ELF-1 (cell line): ENCODE results near the gene KLK6.

ENCODE experiments used
- DNase-seq: peaks from one replicate; pipeline ENCODE4 v3.0.0-alpha.2; 2016; ENCODE audit warnings: low read depth, low spot score

The KLK6 gene

DNA sequence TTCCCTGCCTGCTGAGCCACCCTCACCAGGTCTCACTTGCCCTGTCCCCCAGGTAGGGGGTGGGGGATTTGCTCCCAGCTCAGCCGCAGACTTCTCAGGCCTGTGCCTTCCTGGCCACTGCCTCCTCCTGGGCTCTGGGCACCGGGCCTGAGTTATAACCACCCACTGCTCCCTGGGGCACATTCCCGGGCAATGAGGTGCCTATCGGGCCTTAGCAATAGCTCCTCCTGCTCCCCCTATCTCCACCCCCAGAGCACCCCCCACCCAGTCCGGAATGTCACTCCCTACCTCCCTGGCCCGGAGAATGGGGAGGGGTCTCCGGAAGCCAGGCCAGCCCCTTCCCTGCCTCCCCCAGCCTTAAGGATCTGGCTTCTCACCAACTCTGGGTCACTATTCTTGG is 16.5 kb downstream of the KLK6 start, which contains the start of gene KLK5:
TSS of gene KLK5 (minus strand) at position 129 of the 400 bp plus-strand sequence. CDS start 381 bp downstream, outside the sequence.
- DNase-seq, result no peak

DNA sequence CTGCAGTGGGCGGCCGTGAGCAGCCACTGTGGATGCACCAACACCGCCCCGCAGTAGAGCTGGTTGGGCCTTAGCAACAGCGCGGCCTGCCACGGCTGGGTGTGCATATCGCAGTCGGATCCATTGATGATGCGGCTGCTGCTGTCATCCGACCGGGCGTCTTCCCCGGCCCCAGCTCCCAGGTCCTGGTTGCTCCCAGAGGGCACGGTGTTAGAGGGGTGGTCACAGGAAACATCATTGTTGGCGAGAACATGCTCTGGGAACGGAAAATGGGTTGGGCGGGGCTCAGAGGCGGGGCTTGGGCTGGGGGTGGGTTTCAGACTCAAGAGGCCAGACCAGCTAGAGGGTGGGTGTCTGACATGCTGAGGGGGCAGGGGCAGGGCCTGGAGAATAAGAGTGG is 19.5 kb downstream of the KLK6 start:
- DNase-seq, result peak; percentile 33

DNA sequence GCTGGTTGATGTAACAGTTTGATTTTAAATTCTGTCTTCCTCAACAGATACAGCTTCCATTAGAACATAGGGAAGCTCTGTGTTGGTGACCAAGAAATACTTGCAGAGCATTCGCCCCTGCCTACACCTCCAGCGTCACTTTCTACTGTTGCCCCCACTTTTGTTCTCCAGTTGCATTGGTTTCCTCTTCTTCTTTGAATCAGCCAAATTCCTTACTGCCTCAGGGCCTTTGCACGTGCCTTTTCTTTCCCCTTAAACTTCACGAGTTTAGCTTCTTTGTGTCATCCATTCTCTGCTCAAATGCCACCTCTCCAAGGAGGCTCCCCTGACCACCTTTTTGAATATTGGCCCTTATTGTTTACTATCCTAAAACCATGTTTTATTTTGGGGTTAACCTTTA is 22.3 kb downstream of the KLK6 start:
- DNase-seq, result no peak

DNA sequence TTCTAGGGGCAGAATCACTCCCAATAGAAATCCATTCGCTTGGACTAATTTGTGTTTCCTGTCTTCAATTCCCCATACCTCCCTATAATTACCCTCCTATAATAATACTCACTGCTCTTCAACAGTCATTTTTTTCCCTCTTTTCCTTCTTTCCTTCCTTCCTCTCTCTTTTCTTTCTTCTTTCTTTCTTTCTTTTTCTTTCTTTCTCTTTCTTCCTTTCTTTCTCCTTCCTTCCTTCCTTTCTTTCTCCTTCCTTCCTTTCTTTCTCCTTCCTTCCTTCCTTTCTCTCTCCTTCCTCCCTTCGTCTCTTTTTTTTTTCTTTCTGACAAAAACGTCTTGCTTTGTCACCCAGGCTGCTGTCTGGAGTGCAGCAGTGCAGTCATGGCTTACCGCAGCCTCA is 24.6 kb downstream of the KLK6 start:
- DNase-seq, result no peak

DNA sequence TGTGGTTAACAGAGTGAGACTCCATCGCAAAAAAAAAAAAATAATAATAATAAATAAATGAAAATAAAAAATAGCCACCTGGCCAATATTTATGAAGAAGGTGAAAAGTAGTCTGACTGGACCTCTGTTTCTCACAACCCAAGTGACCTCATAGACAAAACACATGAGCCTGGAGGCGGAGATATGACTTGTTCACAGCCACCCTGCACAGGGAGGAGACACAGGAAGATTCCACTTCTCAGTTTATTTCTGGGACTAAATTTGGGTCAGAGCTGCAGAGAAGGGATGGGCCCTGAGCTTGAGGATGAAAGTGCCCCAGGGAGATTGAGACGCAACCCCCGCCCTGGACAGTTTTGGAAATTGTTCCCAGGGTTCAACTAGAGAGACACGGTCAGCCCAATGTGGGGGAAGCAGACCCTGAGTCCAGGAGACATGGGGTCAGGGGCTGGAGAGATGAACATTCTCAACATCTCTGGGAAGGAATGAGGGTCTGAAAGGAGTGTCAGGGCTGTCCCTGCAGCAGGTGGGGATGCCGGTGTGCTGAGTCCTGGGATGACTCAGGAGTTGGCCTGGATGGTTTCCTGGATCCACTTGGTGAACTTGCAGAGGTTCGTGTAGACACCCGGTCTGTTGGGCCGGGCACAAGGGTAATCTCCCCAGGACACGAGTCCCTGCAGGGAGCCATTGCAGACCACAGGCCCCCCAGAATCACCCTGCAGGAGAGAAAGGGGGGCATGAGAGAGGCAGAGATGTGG is 26.1 kb downstream of the KLK6 start:
- DNase-seq, result no peak

DNA sequence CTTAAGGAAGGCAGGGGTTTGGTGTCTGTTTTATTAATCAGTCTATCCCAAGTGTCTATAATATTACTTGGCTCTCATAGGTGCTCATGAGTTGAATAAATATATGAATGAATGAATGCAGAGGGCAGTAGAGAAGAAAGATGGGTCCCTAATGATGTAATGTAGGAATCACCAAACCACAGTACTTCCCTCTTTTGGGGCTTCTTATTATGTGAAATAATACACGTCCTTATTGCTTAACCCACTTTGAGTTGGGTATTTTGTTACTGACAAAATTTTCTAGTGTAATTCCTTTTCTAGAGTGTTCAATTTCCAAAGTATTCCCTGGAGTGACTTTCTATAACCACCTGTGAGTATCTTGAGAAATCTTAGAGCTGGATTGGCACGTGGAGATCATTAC is 29.8 kb downstream of the KLK6 start:
- DNase-seq, result no peak

DNA sequence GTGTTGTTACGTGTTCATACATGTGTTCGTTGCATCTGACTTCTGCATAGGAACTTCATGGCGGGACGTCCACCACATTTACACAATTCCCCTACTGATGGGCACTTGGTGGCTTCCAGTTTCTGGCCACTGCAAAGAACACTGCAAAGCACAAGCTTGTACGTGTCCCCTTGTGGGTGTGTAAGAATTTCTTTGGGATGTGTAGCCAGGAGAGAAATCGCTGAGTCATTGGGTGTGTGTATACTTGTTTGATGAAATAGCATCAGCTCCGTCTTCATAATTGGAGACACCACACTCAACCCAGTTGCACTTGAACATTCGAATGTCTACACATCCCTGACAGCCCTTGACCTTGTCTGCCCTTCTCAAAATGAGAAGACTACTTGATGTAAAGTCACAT is 35.8 kb downstream of the KLK6 start:
- DNase-seq, result no peak

DNA sequence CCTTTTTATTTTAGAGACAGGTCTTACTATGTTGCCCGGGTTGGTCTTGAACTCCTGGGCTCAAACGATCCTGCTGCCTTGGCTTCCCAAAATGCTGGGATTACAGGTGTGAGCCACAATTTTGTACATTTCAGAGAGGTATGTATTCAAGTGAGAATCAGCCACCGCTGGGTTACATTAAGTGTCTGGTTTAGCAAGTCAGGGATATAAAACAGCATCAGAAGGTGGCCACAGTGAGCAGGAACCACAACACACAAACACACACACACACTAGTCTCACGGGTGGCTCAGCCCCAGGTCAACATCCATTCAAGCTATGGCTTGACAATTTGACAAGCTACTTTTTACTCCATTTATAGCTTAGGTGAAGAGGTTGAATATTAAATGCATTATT is 36.7 kb downstream of the KLK6 start:
- DNase-seq, result no peak

DNA sequence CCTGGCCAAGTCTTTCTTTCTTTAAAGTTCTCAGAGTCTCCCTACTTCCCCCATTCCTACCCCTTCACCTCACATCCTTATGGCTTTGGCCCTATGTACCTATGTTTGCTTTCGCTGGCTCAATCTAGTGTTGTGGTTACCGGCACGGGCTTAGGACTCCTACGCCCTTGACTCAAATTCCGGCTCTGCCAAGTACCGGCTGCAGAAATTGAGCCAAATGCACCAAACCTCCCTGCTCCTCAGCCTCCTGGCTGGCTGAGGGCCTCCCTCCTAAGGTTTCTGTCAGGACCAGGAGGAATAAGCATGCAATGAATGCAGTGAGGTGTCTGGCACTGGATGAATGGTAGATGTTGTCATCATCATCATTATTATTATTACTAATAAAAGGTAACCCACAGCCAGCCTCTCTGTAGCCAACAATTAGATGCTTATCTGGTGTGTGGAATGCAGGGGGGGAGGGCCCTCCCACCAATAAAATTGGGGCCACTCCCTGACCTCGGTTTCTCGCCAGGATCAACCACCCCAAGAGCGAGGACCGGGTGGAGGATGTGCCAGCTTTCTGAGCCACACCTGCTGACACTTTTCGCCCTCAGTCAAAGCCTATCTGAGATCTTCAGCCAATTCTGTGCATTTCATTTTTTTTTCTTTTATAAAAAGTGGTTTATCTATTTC is 37.2 kb downstream of the KLK6 start:
- no peak for DNase-seq

DNA sequence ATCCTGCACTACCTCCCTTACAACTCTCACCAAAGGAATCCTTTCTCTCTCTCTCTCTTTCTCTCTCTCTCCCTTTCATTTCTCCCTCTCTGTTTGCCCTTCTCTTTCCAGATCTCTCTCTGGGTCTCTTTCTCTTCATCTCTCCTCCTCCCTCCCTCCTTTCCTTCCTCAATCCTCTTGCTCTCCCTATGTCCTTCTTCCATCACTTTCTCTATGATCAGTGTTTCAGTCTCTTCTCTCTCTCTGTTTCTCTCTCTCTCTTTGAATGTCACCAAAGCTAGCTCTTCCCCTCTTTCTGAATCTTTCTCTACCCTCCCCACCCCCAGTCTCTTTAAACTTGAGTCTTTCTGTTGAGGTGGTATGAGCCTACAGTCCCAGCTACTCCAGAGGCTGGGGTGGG is 38.4 kb downstream of the KLK6 start:
- DNase-seq, result no peak

DNA sequence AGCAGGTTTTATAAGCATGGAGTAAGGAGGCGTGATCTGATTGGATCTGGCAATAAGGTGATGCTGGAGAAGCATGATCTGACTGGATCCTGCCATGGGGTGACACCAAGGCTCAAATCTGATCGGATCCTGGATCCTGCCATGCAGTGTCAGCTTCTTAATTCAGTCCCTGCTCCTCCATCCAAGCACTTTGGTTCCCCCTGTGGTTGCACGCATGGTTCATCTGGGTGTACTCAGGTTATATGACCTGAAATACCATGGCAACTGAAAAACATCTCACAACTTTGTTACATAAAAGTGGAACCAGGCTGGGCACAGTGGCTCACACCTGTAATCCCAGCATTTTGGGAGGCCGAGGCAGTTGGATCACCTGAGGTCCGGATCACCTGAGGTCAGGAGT is 40.6 kb downstream of the KLK6 start:
- no peak for DNase-seq

DNA sequence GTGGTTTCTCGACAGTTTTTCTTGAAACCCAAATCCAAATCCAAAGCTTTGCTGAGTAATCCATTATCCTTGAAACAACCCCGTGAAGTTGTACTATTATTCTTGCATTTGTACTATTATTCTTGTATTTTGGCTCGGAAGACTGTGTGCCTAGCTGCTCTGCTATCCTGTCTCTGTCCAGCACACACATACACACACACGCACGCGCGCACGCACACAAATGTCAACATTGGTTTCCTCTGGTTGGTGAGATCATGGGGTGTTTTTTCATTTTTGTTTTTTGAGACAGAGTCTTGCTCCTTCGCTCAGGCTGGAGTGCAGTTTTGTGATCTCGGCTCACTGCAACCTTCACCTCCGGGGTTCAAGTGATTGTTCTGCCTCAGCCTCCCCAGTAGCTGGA is 43.2 kb downstream of the KLK6 start:
- DNase-seq, result no peak

DNA sequence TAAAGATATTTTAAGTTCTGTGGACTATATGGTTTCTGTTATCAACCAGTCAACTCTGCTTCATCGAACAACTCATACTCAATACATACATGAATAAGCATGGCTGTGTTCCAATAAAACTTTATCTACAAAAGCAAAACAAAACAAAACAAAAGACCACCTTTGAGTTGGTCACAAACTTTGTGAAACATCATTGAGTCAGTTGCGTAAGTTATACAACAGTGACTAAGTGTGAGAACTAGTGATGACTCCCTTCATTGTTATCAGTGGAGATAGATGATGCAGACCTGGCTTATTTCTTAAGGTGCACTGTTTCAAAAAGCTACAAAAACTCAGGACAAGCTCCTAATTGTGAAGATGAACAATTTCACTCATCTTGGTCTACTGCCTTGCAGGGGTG is 43.7 kb downstream of the KLK6 start:
- DNase-seq, result no peak

DNA sequence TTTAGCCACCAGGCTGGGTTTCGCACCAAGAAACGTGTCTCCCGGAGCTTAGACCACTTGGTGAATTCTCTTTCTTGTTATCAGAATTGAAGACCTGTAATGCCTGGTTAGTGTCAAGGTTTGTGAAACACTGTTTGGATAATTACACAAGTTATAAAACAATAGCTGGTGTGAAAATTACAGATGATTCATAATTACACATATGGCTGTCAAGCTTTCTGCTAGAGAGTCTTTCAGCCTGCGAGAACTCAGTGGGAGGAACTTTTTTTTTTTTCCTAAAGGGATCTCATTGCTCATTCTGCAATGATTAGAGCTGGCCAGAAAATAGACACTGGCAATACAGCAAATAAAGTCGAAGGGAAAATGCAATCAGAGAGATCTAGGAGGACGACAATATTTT is 44.8 kb downstream of the KLK6 start:
- DNase-seq, result no peak

DNA sequence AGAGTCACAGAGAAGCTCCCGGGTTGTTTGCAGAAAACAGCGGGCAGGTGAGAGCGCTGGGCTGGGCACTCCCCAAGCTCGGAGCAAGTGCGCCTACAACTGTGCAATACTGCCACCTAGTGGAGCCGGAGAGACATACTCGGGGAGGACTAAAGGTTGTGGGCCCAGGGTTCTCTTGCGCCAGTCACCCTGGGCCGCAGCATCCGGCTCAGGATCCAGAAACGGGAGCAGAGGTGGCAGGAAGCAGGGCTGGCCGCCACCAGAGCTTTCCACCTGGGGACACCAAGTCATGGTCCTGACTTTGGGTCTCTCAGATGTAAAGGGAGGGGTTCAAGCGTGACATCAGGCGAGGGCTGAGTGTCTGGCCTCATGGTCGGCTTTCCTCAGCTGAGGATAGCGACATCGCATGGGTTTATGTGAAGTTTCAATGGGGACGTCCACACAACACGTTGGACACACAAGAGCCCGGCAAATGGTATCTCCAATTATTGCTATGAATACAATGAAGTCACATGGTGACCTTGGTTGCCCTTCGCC is 47.0 kb downstream of the KLK6 start:
- DNase-seq, result peak; percentile 85

DNA sequence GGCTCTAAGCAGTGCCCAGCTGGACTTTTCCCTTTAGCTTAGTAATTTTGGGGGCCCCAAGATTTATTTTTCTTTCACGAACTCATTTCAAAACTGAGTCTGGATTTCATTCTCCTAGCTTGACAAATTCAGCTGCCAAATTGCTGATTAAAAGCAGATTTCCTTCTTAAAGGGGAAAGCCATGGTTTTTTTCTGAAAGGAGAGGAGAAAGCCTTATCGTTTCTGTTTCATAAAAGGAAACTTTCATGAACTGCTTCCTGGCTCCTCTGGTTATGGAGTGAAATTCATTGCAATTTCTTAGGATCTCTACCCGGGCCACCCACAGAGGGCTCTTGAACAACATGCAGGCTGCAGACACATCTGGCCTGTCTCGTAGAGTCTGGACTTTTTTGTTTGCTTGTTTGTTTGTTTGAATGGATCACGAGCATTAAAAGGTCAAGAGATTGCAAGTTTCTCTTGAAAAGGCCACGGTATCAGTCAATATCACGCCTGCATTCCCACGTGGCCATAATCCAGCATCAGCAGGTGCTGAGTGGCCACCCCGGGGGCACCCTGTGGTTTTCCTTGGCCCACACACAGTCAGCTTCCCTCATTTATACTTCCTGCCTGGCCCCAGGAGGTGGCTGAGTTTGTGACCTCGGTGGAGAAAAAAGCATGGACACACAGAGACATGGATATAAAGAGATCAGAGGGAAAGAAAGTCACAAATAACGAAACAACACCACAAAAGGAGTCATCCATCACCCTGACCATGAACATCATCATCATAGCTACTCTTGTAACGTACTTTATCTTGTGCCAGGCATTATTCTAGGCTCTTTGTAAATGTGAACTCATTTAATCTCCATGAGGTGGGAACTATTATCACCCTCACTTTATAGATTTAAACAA is 47.7 kb downstream of the KLK6 start:
- no peak for DNase-seq

DNA sequence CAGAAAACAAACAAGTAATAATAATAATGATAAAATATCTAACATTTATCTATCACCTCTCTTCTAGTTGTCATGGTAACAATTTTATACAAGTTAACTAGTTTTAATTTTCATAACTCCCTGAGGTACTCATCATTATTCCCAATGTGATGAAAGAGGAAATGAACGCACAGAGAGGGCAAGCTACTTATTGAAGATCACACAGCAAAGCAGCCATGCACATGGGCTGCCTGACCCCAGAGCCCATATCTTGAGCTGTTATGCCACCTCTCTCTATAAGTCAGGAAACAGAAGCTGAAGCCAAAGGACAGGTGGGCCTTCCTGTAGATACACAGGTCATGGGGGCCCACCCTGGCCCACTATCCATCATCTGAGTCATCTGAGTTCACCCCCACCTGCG is 53.3 kb downstream of the KLK6 start:
- no peak for DNase-seq

DNA sequence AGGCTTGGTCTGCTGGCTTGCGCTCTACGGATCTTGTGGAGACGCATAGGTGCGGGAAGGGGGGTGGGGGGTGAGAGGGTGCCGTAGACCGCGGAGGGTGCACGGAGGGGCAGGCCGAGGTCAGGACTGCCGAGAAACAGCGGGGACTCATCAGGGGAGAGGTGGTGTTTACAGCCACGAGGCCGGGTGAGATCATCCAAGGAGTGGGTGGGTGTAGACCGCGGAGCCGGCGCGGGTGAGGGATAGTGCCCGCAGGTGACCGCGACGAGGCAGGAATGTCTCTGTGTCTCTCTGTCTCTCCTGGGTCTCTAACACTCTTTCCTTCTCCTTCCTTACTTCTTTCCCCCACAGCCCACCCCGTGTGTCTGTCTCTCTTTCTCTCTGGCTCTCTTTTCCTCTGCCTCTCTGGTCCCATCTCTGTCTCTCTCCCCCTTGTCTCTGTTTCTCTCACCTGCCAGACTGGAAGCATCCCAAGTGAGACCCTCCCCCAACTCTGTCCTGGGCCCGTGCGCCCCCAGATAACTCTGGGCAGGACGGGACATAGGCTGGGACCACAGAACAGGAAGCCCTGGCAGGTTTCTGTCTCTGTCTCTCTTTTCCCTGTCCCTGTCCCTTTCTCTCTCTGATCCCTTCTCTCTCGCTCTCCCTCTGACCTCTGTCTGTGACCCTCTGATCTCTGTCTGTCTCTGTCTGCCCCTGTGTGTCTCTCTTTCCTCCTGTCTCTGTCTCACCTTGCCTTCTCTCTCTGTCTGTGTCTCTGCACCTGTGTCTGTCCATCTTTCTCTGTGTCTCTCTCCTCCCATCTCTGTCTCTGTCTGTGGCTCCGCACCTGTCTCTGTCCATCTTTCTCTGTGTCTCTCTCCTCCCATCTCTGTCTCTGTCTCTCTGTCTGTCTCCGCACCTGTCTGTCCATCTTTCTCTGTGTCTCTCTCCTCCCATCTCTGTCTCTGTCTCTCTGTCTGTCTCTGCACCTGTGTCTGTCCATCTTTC is 56.4 kb downstream of the KLK6 start:
- no peak for DNase-seq

DNA sequence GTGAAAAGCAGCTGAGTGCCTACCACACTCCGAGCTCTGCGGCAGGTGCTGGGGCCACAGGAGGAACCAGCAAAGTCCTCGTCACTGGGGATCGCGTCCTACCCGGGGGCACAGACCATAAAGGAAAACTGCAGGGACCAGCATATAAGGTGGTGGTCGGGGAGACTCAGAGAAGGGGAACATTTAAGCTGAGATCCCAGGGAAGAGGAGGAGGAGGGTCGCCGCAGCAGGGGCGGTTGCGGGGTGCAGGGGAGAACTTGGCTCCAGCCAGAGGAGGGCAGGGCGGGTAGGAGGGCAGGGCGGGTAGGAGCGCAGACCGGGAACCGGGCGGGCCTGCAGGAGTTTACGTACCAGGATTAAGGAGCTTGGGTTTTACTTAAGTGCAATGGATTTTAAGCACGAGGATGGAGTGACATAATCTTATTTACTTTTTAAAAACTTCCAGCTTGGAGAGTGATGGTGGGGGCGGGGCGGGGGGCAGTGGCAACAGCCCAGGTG is 57.2 kb downstream of the KLK6 start:
- DNase-seq, result no peak

DNA sequence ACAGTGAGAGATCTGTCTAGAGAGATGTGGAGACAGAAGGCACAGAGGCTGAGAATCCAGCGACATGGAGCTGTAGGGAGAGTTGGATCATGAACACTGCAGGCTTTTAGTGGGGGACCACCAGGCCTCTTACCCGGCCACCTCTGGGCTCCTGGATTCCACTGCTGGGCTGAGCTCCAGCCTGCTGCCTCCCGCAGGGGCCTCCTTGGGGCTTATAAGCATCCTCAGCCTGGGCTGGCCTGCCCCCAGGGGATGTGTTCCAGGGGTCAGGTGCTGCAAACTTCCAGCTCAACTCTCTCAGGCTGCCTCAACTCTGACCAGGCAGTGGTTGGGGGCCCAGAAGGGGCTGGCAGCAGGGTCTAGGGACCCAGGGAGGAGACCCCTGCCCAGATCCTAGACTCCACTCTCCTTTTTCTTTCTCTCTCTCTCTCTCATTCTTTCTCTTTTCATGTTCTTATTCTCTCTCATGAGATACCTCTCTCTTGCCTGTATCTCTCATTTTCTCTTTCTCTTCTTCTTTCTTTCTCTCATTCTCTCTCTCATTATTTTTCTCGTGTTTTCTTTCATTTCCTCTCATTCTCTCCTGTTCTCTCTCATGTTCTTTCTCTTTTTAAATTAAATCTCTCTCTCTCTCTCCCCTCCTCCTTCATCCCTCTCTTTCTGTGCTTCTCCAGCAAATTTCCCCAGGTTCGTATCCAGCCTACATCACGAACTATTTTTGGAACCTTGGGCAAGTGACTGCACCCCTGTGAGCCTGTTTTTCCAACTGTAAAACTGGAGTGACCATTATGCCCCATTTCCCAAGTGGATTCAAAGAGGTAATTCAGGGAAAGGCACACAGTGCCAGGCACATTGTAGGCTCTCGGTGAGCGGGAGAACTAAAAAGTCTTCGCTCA is 57.9 kb downstream of the KLK6 start, which contains the start of gene KLK4:
TSS of gene KLK4 (minus strand) at position 190 of the 896 bp plus-strand sequence. CDS start 657 bp downstream, outside the sequence.
- no peak for DNase-seq
